Measurements from ENCODE around the gene MLST8.
"Not testable (repeated sequence)": the region's sequence is repeated elsewhere in the genome, so short reads cannot be mapped to it uniquely, and the experiment has no call there.

Gene MLST8

GRCh38 chr16:2190659-2191445 is 14.4 kb upstream of the MLST8 start:
- no peak for DNase-seq

- no peak for DNase-seq
Observed at GRCh38 chr16:2191446-2191706, 13.9 kb upstream of the MLST8 start.

GRCh38 chr16:2194166-2194834 is 11.0 kb upstream of the MLST8 start:
- no peak for DNase-seq

- no peak for DNase-seq
Observed at GRCh38 chr16:2194852-2195321, 10.4 kb upstream of the MLST8 start.

- no peak for DNase-seq
Observed at GRCh38 chr16:2195322-2196161, 9.7 kb upstream of the MLST8 start.

GRCh38 chr16:2196162-2196980 is 8.9 kb upstream of the MLST8 start, which contains the start of gene CASKIN1:
Gene CASKIN1 (minus strand): TSS chr16:2196605. CDS start chr16:2196432, 173 bp downstream.
- DNase-seq, result no peak

- DNase-seq, result no peak
Observed at GRCh38 chr16:2196981-2197511, 8.2 kb upstream of the MLST8 start.

- DNase-seq, result no peak
Observed at GRCh38 chr16:2197765-2198164, 7.5 kb upstream of the MLST8 start.

- DNase-seq, result no peak
Observed at GRCh38 chr16:2198283-2198682, 7.0 kb upstream of the MLST8 start.

- no peak for DNase-seq
Observed at GRCh38 chr16:2199095-2199494, 6.2 kb upstream of the MLST8 start.

GRCh38 chr16:2199621-2200139 is 5.6 kb upstream of the MLST8 start:
- no peak for DNase-seq

GRCh38 chr16:2200313-2200712 is 4.9 kb upstream of the MLST8 start:
- no peak for DNase-seq

- not testable (repeated sequence) for DNase-seq
Observed at GRCh38 chr16:2203119-2203688, 2.0 kb upstream of the MLST8 start.

- DNase-seq, result no peak
Observed at GRCh38 chr16:2204416-2205103, 694 bp upstream of the MLST8 start.

GRCh38 chr16:2205967-2206313 is 686 bp downstream of the MLST8 start:
- DNase-seq, result no peak

- DNase-seq, result no peak
Observed at GRCh38 chr16:2206420-2206779, 1.1 kb downstream of the MLST8 start.

GRCh38 chr16:2206780-2207433 is 1.7 kb downstream of the MLST8 start:
- DNase-seq, result peak; percentile 69

- no peak for DNase-seq
Observed at GRCh38 chr16:2207872-2208271, 2.6 kb downstream of the MLST8 start.

GRCh38 chr16:2208308-2208707 is 3.1 kb downstream of the MLST8 start:
- DNase-seq, result no peak

- DNase-seq, result no peak
Observed at GRCh38 chr16:2208772-2209171, 3.5 kb downstream of the MLST8 start.
